Stimulated activated naive CD4-positive, alpha-beta T cell treated with Interleukin-2 at 50 U/mL for 16 hours (primary cell): ENCODE data around the gene MSH3.
"Not testable (repeated sequence)": the region's sequence is repeated elsewhere in the genome, so short reads cannot be mapped to it uniquely, and the experiment has no call there.

Experiments
- DNase-seq: peaks from one replicate; lab custom pipeline; 2025; lab: John Stamatoyannopoulos, UW

Gene MSH3

DNA sequence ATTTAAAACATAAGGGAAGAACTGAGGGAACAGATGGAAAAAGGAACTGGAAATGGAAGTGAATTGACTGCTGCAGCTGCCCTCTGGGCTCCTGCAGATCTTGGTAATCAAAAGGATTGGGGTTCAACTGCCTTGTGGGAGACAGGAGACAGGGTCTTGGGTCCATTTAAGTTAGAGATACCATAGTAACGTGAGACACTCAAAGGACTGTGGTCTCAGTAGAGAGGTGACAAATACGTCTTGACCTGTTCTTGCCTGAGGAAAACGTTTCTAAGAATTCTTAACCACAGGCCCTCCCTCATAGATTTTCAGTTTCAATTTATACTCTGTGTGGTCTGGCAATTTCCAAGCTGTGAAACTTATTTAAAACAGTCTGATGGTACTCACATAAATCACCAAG is 101.2 kb downstream of the MSH3 start:
- no peak for DNase-seq

DNA sequence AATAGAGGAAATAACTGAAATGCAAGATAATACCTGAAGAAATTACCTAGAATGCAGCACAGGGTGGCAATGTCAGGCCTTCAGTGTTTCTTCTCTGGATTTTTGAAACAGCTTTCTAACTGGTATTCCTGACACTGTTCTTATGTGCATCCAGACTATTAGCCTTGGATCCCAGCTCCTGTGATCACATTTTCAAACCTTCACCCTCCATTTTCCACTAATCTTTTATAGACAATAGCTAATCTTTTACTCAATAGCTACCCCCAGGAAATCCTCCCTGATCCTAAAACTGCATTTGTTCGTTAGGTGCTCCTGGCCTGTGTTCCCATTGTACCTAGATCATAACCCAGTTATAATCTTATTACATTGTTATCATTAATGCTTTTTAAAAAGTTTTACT is 101.8 kb downstream of the MSH3 start:
- DNase-seq = no peak

DNA sequence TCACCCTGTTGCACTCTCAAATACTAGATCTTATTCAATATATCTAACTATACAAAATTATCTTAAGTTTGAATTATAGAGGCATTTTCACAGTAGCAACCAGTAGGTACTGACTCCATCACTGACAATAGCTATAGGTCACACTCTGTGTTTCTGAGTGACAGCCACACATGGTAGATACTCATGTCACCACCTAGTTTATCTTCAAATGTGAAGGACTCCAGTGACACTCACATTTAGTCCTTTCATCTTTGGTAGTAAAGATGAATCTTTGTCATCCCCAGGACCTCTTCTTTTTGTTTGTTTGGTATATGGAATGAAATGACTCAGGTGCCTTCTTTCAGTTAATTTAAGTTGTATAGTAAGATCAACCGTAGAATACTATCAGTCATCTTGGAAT is 102.8 kb downstream of the MSH3 start:
- no peak for DNase-seq

DNA sequence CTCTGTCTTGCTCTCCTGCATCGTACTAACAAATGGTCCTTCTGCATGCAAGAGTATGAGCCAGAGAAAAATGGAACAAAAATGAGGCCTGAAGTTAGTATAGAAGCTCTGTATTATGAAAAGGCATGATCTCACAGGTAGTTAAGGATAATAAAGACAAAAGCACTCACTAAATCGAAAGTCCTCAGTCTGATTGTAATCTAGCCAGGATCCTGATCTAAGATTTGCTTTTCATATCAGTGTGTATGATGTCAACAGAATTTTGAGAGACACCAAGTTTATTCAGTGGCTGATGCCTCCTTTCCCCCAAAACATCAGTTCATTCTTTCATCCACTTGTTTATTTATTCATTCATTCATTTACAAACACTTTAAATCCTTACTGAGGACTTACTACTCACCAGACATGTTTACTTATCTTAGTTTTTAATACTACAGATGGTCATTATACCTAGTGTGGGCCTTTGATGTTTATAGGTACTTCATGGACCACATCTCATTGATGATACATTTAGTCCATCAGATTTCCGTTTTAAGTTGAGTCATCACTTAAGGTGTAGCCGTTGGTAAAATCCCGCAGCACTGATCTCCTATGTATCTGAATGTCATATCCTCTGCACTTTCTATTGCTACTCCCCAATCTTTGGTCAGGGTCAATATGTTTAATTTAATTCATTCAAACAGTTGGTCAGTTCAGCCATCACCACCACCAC is 105.6 kb downstream of the MSH3 start:
- no peak for DNase-seq

DNA sequence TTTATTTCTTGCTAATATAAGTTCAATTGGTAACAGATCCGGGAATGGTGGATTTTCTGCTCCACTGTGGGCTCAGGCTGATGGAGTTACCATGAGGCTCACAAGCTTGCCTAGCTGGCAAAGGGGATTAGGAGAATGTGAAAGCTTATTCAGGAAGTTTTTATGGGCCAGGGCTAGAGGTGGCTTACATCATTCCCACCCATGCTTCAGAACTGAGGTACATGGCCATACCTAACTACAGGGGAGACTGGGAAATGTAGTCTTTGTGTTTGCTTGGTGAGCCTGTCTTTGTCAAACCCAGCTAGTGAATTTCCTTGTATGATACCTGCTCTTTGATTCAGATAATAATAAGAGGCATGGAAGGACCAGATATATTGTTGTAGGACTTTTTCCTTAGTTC is 106.2 kb downstream of the MSH3 start:
- DNase-seq = no peak

DNA sequence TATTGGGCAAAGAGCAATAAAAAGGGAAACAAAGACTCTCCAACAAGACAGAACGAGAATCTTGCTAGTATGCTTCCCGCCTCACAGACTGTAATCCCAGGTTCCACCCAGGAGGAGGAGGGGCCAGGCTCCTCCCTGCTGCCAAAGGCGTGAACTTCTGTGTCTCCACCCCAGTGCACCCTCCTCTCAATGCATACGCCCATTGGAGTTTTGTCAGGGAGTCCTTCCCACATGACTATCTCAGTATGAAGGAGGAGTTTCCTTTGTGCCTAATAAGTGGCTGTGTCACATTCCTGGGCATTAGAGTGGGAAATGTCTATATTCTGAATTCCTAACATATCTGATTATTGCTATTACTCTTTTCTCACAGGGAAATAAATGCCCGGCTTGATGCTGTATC is 106.7 kb downstream of the MSH3 start:
- no peak for DNase-seq

DNA sequence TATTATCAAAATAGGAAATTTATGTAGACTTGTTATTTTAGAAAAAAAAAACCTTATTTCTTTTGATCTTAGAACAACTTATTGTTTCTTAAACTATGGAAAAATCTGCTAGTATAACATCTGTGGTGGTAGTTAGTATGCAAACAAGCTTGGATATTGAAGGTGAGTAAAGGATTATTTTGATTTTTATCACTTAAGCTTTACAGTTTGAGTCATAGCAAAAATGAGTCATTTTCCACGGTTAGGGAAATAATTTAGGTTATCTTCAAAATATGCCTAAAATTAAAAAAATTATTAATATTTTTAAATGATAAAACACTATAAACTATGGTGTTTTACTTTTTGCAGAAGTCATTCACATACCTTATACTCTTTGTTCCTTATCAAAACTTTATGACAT is 107.5 kb downstream of the MSH3 start:
- no peak for DNase-seq

DNA sequence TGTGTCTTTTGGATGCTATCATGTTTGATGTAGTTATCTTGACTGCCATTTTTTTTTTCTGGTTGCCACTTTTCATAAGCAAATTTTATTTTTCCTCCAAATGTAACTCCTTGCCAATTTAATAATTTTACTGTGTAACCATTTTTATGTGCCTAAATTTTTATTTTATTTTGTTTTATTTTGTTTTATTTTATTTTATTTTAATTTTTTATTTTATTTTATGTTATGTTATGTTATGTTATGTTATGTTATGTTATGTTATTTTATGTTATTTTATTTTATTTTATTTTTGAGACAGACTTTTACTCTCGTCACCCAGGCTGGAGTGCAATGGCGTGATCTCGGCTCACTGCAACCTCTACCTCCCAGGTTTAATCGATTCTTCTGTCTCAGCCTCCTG is 108.1 kb downstream of the MSH3 start:
- DNase-seq = no peak

DNA sequence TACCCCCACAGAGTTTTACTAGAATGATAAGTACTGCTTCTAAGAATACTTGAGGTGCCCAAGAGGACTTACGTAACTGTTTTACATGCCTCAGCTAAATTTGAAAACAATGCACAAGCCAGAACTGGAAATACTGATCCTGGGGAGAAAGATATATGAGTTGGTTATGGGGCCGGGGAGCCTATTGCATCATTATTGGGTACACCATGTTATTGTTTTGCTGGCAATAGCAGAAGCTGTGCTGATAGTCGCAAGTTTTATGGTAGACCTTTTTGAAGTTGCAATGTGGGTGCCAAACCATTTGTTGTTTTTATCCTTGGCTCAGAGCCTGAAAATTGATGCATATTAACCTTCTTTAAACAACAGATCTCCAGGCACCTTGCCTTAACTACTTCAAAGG is 108.8 kb downstream of the MSH3 start:
- DNase-seq = no peak

DNA sequence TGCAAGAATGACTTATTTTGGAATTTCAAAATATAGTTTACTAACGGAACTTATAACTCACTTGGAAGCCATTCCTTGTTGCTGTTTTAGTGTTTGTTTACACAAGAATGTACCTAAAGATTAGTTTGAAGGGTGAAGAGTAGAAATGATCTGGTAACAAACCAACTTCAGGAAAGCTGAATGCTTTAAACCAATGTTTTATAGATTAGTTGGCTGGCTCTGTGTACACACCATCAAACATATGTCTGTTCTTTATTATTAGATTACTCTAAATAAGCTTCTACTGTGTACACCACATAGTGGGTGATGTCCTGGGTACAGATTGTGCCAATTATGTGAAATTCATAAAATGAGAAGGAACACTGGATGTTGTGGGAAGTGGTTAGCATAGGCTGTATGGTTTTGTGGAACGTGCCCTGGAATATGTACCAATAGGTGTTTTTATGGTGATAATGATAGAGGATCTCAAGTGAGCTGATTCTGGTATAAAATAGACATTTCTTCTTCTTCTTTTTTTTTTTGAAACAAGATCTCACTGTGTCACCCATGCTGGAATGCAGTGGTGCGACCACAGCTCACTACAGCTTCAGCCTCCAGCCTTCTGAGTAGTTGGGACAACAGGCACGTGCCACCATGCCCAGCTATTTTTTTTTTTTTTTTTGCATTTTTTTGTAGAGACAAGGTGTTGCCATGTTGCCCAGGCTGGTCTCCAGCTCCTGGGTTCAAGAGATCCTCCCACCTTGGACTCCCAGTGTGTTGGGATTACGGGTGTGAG is 109.6 kb downstream of the MSH3 start:
- no peak for DNase-seq

DNA sequence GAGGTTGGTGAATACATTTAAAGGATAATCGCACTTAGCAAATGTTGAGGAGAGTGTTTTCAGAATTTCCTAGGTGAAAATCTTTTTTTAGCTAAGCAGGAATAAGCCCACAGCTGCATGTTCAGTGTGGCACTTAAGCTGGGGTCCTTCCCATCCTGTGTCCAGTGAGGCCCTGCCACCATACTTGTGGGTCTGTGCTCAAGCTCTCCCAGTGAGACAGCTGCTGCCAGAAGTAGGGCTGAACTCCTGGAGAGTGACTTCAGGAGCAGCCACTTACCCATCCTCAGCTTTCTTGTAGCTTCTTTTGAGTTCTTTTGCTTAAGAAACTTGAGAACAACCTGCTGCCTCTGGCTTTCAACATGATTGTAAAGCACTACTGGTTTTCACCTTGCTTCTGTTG is 110.3 kb downstream of the MSH3 start:
- DNase-seq = no peak

DNA sequence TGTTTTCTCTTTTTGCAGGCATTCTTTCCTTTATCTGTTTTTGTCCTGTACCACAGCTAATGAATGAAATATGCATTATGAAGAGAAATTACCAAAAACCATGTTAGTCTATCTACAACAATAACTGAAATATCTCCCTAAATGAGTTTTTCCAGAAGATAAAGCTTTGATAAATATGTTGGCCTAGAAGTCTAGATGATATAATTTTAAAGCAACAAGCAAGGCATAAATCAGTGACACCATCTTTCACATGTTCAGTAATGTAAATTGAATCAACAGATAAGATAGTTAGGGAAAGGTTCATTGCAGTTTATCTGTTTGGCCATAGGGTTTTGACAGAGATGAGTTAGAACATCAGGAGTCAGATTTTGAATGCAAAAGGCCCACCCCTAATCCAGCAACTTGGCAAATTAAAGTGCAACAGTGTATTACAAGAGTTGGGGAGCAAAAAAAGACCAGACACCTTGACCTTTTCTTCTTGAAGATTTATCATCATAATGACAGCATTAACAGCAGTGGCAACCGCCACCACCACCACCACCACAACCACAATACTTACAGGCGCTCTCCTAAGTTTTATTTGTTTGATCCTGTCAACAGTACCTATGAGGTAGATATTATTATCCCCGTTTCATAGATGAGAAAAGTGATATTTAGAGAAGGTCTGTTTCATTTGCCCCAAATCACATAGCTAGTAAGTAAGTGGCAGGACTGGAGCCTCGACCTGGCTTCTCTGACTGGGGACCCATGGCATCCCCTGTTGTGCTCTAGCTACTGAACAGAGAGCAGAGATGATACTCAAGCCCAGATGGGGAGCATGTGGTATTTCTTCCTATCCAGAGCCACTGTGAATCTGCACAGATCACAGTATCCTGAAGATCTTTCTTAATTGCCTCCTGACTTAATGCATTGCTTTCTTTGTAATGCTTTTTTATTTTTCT is 123.2 kb downstream of the MSH3 start:
- no peak for DNase-seq

DNA sequence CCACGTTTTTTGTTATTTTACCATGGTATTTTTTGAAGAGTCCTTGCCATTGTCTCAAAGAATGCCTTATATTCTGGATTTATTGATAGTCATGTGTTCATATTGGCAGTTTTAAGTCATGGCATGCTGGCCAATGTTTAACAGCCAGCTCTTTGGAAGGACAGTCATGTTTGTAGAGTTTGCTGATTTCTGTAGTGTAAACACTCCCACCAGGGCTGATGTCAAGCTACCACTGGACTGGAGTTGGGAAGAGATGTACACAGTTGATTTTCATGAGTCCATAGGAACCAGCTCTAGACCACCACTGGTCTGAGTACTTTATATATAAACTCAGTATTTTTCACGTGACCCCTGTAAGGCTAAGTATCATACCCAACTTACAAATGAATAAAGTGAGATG is 125.6 kb downstream of the MSH3 start:
- no peak for DNase-seq

DNA sequence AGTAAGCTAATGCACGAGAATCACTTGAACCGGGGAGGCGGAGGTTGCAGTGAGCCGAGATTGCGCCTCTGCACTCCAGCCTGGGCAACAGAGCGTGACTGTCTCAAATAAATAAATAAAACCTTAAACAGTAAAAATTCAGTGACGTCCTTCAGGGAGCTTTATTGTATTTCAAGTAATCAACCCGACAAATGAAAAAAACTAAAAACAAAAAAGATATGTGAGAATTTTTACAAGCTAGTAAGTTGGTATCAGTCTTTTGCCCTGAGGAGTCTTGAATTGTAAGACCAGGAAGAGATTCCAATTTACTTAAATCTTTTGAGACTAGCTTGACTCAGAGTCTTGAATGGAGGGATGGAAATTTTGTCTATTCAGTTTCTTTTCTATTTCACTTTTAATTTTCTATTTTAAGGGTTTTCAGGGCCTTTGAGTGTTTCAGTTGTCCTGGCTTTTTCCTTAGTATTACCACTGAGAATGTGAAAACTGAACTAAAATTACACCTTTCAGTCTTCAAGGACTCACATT is 126.4 kb downstream of the MSH3 start:
- DNase-seq = no peak

DNA sequence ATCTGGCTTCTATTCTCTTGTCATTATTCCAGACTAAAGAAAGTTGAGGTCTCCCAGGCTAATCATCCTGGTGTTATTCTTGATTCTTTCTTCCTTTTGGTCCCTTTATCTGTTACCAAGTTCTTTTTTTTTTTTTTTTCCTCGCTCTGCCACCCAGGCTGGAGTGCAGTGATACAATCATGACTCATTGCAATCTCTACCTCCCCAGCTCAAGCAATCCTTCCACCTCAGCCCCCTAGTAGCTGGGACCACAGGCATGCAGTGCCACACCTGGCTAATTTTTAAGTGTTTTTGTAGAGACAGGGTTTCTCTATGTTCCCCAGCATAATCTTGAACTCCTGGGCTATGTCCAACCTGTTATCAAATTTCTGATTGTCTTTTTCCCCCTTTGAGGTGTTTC is 126.9 kb downstream of the MSH3 start:
- DNase-seq = no peak

DNA sequence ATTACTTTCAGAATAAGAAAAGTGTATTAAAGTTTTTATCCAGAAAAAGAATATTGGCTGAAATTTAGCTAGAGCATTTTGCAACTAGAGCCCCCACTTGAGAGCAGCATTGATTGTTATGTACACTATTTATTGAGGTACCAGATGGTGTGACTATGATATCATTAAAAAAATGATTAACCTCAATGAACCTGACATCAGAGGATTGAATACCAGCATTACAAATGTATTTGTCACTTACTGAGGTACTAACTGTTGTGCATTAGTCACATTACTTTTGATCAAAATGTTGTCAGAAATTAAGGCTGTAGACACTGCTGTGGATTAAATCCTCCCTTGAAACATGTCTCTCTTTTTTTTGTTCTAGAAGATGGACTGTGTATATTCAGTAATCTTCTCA is 128.2 kb downstream of the MSH3 start:
- no peak for DNase-seq

DNA sequence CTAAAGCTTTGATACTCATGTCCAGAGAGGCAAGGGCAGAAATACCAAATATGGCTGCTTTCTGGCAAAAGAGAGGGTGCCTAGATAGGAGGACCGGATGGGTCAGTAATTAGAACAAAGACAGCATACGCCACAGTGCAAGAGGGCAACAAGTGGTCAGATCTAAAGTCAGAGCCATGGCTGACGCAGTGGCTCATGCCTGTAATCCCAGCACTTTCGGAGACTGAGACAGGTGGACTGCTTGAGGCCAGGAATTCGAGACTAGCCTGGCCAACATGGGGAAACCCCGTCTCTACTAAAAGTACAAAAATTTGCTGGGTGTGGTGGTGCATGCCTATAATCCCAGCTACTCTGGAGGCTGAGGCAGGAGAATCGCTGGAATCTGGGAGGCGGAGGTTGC is 129.3 kb downstream of the MSH3 start:
- not testable (repeated sequence) for DNase-seq

DNA sequence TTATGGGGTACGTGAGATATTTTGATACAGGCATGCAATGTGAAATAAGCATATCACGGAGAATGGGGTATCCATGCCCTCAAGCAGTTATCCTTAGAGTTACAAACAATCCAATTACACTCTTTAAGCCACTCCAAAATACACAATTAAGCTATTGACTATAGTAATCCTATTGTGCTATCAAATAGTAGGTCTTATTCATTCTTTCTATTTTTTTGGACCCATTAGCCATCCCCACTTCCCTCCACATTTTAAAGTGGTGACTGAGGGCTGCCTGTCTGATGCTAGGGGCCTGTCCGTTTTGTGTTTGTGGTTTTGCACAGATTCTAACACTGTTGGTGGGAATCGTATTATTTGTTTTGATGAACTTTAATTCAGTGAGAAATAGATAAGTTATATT is 130.0 kb downstream of the MSH3 start:
- DNase-seq = no peak

DNA sequence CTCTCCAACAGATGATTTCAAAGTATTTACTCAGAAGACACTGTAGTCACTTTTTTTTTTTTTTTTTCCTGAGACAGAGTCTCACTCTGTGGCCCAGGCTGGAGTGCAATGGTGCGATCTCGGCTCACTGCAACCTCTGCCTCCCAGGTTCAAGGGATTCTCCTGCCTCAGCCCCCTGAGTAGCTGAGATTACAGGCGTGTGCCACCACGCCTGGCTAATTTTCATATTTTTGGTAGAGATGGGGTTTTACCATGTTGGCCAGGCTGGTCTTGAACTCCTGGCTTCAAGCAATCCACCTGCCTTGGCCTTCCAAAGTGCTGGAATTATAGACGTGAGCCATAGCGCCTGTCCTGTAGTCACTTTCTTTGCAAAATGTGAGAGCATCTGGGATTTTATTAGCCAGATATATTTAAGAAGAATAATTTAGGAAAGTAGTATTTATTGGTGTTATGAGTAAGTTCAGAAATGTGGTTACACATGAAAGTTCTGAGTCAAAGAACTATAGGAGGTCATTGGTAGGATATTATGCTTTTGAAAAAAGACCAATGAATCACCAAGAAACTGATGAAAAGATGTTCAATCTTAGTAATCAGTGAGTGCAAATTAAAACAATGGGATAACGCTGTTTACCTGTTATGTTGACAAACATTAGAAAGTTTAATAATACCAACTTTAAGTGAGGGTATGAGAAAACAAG is 135.0 kb downstream of the MSH3 start:
- not testable (repeated sequence) for DNase-seq

DNA sequence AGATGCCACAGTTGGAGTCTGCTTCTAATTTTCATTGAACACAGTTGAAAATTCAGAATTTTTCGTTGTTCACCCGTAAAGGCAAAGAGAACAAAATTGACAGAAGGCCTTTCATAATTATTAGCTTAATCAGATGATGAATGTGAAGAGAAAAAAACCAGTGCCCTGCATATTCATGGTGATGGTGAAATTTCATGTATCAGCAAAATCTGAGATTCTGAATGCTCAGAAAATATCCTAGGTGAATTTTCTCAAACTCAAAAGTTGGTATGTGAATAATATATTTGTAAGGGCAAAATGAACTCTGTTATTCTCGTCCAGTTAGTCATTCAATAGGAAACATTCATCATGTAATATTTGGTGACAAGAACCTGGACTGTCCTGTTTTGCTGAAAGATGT is 136.2 kb downstream of the MSH3 start:
- no peak for DNase-seq

DNA sequence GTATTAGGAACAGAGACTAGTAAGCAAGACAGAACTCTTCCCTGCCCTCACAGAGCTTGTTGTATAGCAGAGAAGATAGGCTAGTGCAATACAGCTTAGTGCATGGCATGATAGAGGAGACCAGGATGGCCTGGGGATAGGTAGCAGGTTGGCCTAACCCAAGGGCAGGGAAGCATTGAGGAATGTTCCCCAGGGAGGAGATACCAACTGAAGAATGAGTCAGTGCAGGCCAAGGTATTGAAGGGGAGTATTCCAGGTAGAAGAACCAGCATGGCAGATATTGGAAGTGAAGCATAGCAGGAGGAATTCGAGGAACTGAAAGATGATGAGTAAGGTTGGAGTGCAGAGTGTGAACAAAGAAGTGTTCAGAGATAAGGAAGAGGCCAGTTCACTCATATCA is 138.9 kb downstream of the MSH3 start:
- no peak for DNase-seq

DNA sequence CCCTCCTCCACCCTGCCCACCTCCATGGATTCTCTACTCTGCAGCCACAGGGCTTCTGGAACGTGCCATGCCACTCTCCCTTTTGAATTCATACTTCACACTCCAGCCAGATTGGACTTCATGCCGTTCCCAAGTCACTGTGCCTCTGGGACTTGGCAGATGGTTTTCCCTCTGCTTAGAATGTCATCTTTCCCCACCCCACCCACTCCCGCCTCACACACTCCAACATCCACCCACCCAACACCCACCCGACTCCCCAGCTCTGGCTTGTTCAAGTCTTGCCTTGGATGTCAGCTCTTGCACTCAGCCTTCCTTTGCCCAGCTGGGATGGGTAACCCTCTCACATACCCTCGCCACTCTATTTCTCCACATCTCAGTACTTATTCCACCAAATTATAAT is 142.4 kb downstream of the MSH3 start:
- no peak for DNase-seq
